Endothelial cell of umbilical vein (primary cell): ENCODE data around the gene RAB12.

Experiments
- EZH2 ChIP-seq: IDR thresholded peaks from 2 replicates; pipeline ENCODE4 v1.6.1; 2012; ENCODE audit warnings: borderline replicate concordance, low read depth, mild to moderate bottlenecking, moderate library complexity, low read length, inconsistent platforms; ENCODE audit not compliant: severe bottlenecking
- GATA2 ChIP-seq: IDR thresholded peaks from 2 replicates; pipeline ENCODE4 v1.7.0; 2011; ENCODE audit warnings: low read depth, mild to moderate bottlenecking, moderate library complexity, mixed read lengths, low read length; ENCODE audit not compliant: insufficient read length, insufficient read depth
- JUN ChIP-seq: IDR thresholded peaks from 2 replicates; pipeline ENCODE4 v1.6.1; 2011; ENCODE audit warnings: borderline replicate concordance, low read depth; ENCODE audit not compliant: insufficient read length, insufficient read depth
- MAX ChIP-seq: IDR thresholded peaks from 2 replicates; pipeline ENCODE4 v1.6.1; 2011; ENCODE audit not compliant: insufficient read depth, insufficient read length
- POLR2A ChIP-seq: IDR thresholded peaks from 2 replicates; pipeline ENCODE4 v1.6.1; 2012; ENCODE audit warnings: low read depth, mild to moderate bottlenecking, control low read depth, low read length
- POLR2AphosphoS5 ChIP-seq: IDR thresholded peaks from 2 replicates; pipeline ENCODE4 v1.6.1; 2012; ENCODE audit warnings: low read depth, mild to moderate bottlenecking, control low read depth, low read length, moderate library complexity; ENCODE audit not compliant: insufficient read depth
- TF ChIP-seq, protein P1 (sequence below), 2 donors: IDR thresholded peaks; 1 replicate in 1 of 2; 2 replicates in 1 of 2; pipeline ENCODE4 v1.5.1; 2011; ENCODE audit warnings: low read length in 2 of 2, mild to moderate bottlenecking in 2 of 2, moderate library complexity in 2 of 2, control low read depth in 1 of 2, inconsistent platforms in 1 of 2, low read depth in 1 of 2; ENCODE audit not compliant: insufficient read depth in 1 of 2; ENCODE audit errors: extremely low read depth in 1 of 2

DNA sequence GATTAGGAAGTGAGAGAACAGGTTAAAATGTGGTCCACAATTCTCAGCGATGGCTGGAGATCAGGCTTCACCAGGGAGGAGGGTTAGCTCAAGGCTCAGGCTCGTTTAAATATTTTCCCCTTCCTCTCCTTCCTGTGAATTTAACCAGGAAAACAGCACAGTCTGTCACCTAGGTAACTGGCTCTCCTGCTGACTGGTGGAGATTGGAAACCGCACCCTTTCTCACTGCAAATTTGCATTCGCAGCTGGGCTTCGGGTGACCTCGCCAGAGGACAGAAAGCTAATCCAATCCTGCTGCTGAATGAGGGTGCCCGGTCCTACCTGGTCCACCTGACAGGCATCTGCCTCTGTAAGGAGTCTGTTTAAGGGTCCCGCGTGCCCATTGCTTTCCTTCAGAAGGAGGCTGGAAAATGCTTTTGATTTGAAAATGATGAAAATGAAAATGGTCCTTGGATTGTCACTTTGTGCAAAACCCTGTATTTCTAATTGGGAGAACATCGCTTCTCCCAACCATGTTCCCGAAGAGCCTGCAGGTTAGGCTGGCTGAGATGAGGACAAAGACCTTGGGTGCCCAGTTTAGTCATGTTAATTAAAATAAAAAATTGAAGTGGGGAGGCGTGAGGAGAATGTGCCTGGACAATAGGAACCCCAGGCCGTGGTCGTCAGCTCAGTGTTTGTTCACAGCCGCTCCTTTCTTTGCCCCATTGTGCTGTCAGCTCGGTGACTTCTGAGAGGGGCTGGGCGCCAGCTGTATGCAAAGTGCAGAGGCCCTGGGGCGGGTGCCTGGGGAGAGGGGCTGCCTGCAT is 52.7 kb downstream of the RAB12 start:
- TF ChIP-seq, protein P1, sequence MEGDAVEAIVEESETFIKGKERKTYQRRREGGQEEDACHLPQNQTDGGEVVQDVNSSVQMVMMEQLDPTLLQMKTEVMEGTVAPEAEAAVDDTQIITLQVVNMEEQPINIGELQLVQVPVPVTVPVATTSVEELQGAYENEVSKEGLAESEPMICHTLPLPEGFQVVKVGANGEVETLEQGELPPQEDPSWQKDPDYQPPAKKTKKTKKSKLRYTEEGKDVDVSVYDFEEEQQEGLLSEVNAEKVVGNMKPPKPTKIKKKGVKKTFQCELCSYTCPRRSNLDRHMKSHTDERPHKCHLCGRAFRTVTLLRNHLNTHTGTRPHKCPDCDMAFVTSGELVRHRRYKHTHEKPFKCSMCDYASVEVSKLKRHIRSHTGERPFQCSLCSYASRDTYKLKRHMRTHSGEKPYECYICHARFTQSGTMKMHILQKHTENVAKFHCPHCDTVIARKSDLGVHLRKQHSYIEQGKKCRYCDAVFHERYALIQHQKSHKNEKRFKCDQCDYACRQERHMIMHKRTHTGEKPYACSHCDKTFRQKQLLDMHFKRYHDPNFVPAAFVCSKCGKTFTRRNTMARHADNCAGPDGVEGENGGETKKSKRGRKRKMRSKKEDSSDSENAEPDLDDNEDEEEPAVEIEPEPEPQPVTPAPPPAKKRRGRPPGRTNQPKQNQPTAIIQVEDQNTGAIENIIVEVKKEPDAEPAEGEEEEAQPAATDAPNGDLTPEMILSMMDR (IDR thresholded peaks at IDR 0.05; ENCODE audit: extremely low read depth in 1 of 2, insufficient read depth in 1 of 2, low read depth in 1 of 2, low read length in 2 of 2), result no peak
- TF ChIP-seq POLR2A, result no peak
- no peak for TF ChIP-seq EZH2
- no peak for TF ChIP-seq GATA2
- no peak for TF ChIP-seq POLR2AphosphoS5
- TF ChIP-seq MAX, result no peak
- no peak for TF ChIP-seq JUN
